Measurements from ENCODE around the gene NISCH. TPM values are rescaled to one million over a fixed set of nuclear protein-coding genes. Genes with fewer than 3 reads are reported as not detected.

The NISCH gene
- total and polyA plus RNA-seq, 2 of the 8 experiments (the other 6 are each of a cell fraction or from before 2014, with no cell fraction given): 71.2 to 71.9 TPM

DNA sequence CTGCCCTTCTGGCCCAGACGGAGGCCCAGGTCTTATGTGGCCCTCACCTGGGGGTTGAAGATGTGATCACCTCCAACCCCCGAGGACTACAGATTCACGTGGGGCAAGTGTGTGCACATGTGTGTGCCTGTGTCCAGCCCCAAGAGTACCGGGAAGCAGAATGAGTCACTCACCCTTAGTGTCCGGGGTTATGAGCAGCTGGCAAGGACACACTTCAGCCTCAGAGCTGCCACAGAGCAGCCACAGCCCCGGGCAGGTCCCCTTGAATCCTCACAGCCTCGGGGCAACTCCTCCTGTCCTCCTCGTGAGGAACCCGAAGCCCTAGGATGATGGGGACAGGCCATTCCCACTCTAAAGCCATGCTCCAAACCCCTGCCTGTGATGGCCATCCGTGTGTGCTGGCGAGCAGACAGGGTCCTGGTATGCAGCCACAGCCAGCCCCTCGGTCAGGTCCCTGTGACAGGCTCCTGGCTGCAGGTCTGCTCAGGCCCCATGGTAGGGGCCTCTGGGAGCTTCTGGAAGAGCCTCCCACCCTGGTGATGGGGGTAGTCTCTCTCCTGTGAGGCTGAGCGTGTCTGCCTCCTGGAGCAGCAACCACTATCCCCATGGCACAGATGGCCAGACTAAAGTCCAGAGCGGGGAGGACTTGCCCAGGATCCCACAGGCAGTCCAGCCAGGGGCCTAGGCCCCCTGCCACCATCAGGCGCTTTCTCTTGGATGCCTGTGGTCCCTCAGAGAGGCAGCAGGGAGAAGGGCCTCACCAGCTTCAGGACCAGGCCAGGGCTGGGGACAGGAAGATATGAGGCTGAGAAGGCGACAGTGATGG is 40.6 kb downstream of the NISCH start (continued):
- TF ChIP-seq POU5F1 (IDR thresholded peaks at IDR 0.05; ENCODE audit: low read depth, low read length) (no peak), SUZ12 (IDR thresholded peaks at IDR 0.05; ENCODE audit: low read length) (no peak), SP1 (IDR thresholded peaks at IDR 0.05; ENCODE audit: low read depth, low read length) (no peak), RBBP5 (IDR thresholded peaks at IDR 0.05; ENCODE audit: borderline replicate concordance, low read depth, low read length) (no peak), BACH1 (IDR thresholded peaks at IDR 0.05; ENCODE audit: low read length) (no peak), SIN3A (conservative IDR thresholded peaks at IDR 0.05 in 1 of 2, IDR thresholded peaks at IDR 0.05 in 1 of 2; ENCODE audit: low read depth in 1 of 2, low read length in 2 of 2) (no peak), CHD2 (IDR thresholded peaks at IDR 0.05; ENCODE audit: low read length) (no peak)

Data from H1 (cell line).